Measurements from ENCODE around the gene EPS8L2. TPM values are rescaled to one million over a fixed set of nuclear protein-coding genes. Genes with fewer than 3 reads are reported as not detected.

EPS8L2 gene
- 2.2 TPM for total RNA-seq
- long read RNA-seq, partial matches to known transcripts, result 0 of 1 reads
- long read RNA-seq, other reads (novel, unspliced or antisense), result 0 of 1 reads

- intact Hi-C loops (cut with micrococcal nuclease), result no loop called here
- Histone ChIP-seq H3K36me3 (peaks cover 17% of the 10 kb centered on the region), H3K4me3 (peak within 1 kb of the TSS; percentile 64), H3K27ac (replicated peaks) (peak within 1 kb of the TSS; percentile 56), H3K27me3 (ENCODE audit: low read depth) (peaks cover 52% of the 10 kb centered on the region), H3K9me3 (replicated peaks) (no peaks in the 10 kb centered on the region), H3K4me1 (peaks cover 45% of the 10 kb centered on the region)
- no peak for TF ChIP-seq CTCF (IDR thresholded peaks at IDR 0.05; ENCODE audit: borderline replicate concordance)
- DNase-seq, result no peak
These were observed at the start of gene EPS8L2 for GRCh38 chr11:705646-706438. Gene EPS8L2 (plus strand): TSS chr11:706231. CDS start chr11:709408, 3,177 bp downstream.

- H3K36me3 ChIP-seq, result peaks cover 54% of the 10 kb centered on the region
- no peak overlapping the region for H3K27ac ChIP-seq (replicated peaks)
- H3K9me3 ChIP-seq (replicated peaks), result no peaks in the 10 kb centered on the region
- TF ChIP-seq CTCF (IDR thresholded peaks at IDR 0.05; ENCODE audit: borderline replicate concordance), result no peak
- H3K27me3 ChIP-seq (ENCODE audit: low read depth), result no peaks in the 10 kb centered on the region
- intact Hi-C loops (cut with micrococcal nuclease), result no loop called here
- no peak for DNase-seq
- peaks cover 7% of the 10 kb centered on the region for H3K4me1 ChIP-seq
- H3K4me3 ChIP-seq, result no peak overlapping the region
These were observed 49.6 kb upstream of the EPS8L2 start for GRCh38 chr11:656426-656825.

GRCh38 chr11:656866-657265, 49.2 kb upstream of the EPS8L2 start:
- Histone ChIP-seq H3K4me1 (peaks cover 8% of the 10 kb centered on the region), H3K27ac (replicated peaks) (no peak overlapping the region), H3K9me3 (replicated peaks) (no peaks in the 10 kb centered on the region), H3K27me3 (ENCODE audit: low read depth) (no peaks in the 10 kb centered on the region), H3K4me3 (no peak overlapping the region), H3K36me3 (peaks cover 50% of the 10 kb centered on the region)
- intact Hi-C loops (cut with micrococcal nuclease), result no loop called here
- no peak for DNase-seq
- no peak for TF ChIP-seq CTCF (IDR thresholded peaks at IDR 0.05; ENCODE audit: borderline replicate concordance)

GRCh38 chr11:657691-658126, 48.3 kb upstream of the EPS8L2 start:
- DNase-seq, result no peak
- no peak overlapping the region for H3K4me3 ChIP-seq
- H3K4me1 ChIP-seq, result peaks cover 11% of the 10 kb centered on the region
- no peaks in the 10 kb centered on the region for H3K9me3 ChIP-seq (replicated peaks)
- H3K27me3 ChIP-seq (ENCODE audit: low read depth), result no peaks in the 10 kb centered on the region
- peaks cover 48% of the 10 kb centered on the region for H3K36me3 ChIP-seq
- no peak overlapping the region for H3K27ac ChIP-seq (replicated peaks)
- no peak for TF ChIP-seq CTCF (IDR thresholded peaks at IDR 0.05; ENCODE audit: borderline replicate concordance)
- intact Hi-C loops (cut with micrococcal nuclease), result no loop called here

GRCh38 chr11:659532-660085, 46.4 kb upstream of the EPS8L2 start:
- DNase-seq, result no peak
- Histone ChIP-seq H3K4me3 (no peak overlapping the region), H3K4me1 (peaks cover 15% of the 10 kb centered on the region), H3K36me3 (peaks cover 53% of the 10 kb centered on the region), H3K27me3 (ENCODE audit: low read depth) (no peaks in the 10 kb centered on the region), H3K27ac (replicated peaks) (no peak overlapping the region), H3K9me3 (replicated peaks) (no peaks in the 10 kb centered on the region)
- TF ChIP-seq CTCF (IDR thresholded peaks at IDR 0.05; ENCODE audit: borderline replicate concordance), result no peak
- intact Hi-C loops (cut with micrococcal nuclease), result loop anchor here (10.0 kb wide), 1 partner anchor 65 kb away; no protein-coding TSS in a partner anchor

Data from left ventricle myocardium inferior (tissue), 1 donor.